ENCODE measurements around the gene GUCY2F. TPM values are rescaled to one million over a fixed set of nuclear protein-coding genes. Genes with fewer than 3 reads are reported as not detected.

Gene GUCY2F
- total RNA-seq, 1 experiment from 2014 or later, result not detected

DNA sequence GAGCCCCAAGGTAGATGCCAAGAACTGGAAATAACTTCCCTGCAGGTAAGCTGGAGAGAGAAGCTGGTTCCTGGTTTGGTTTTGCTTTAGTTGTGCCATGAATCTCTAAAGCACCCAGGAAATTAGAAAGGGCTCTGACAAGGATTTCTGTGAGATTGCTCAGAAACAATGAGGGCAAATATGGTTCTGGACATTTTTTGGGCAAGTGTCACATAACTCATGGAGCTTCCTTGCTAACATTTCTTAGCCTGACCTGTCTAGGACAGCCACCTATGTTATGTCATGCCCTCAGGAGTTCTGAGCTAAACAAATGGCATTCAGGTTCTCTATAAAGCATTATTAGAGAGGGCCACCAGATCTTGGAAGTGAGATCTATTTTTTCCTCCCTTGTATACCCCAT, 131.8 kb downstream of the GUCY2F start:
- no peak overlapping the region for H3K4me3 ChIP-seq (replicated peaks in 1 of 2; ENCODE audit: low read depth in 1 of 2, low read length in 2 of 2)
- intact Hi-C loops (cut with micrococcal nuclease), result no loop called here
- no peaks in the 10 kb centered on the region for H3K36me3 ChIP-seq (ENCODE audit: control insufficient read depth in 1 of 2, insufficient read depth in 2 of 2, low read length in 2 of 2)
- no peaks in the 10 kb centered on the region for H3K27me3 ChIP-seq (ENCODE audit: insufficient read depth, low read length)
- TF ChIP-seq, protein P1, sequence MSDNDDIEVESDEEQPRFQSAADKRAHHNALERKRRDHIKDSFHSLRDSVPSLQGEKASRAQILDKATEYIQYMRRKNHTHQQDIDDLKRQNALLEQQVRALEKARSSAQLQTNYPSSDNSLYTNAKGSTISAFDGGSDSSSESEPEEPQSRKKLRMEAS (IDR thresholded peaks at IDR 0.05), result no peak
- TF ChIP-seq CBX3 (IDR thresholded peaks at IDR 0.05; ENCODE audit: low read depth) (no peak), EZH2 (IDR thresholded peaks at IDR 0.05) (no peak), ZBTB33 (IDR thresholded peaks at IDR 0.05; ENCODE audit: extremely low read depth, insufficient replicate concordance, low read length) (no peak), SP1 (IDR thresholded peaks at IDR 0.05; ENCODE audit: low read depth) (no peak), POLR2AphosphoS5 (IDR thresholded peaks at IDR 0.05; ENCODE audit: low read depth, low read length) (no peak), YY1 (IDR thresholded peaks at IDR 0.05; ENCODE audit: extremely low read depth, insufficient replicate concordance, low read depth, low read length) (no peak), FOSL1 (IDR thresholded peaks at IDR 0.05; ENCODE audit: low read depth) (no peak), EGR1 (IDR thresholded peaks at IDR 0.05; ENCODE audit: low read depth) (no peak), ZNF274 (IDR thresholded peaks at IDR 0.05; ENCODE audit: low read depth, low read length) (no peak)
- H3K9me2 ChIP-seq (ENCODE audit: insufficient read depth), result no peaks in the 10 kb centered on the region
- BruUV-seq (replicated peaks), result no TSS peak
- CTCF ChIA-PET, result no interaction called here
- no peak overlapping the region for H3K4me2 ChIP-seq (ENCODE audit: low read length)
- no peaks in the 10 kb centered on the region for H3K79me2 ChIP-seq (ENCODE audit: insufficient read depth, low read length)
- no peaks in the 10 kb centered on the region for H4K20me1 ChIP-seq (ENCODE audit: insufficient read depth)
- H3K4me1 ChIP-seq (ENCODE audit: control insufficient read depth in 1 of 2, insufficient read depth in 2 of 2, low read length in 2 of 2), result peaks cover 4 to 13% of the 10 kb centered on the region in 2 experiments; a peak in 3 of 4 replicates
- H3K9me3 ChIP-seq (ENCODE audit: control insufficient read depth in 1 of 2, insufficient read depth in 1 of 2, low read depth in 1 of 2, low read length in 2 of 2), result no peaks in the 10 kb centered on the region
- POLR2A ChIA-PET, result no interaction called here
- RAD21 ChIA-PET (ENCODE audit: low non-redundant PET in 1 of 2, low total read pairs in 2 of 2, uncharacterized antibody in 2 of 2, unreplicated experiment in 2 of 2), result no interaction called here
- H3K9ac ChIP-seq (ENCODE audit: low read length), result no peak overlapping the region
- H3K27ac ChIP-seq (ENCODE audit: low read depth, low read length), result no peak overlapping the region
- H2AFZ ChIP-seq (ENCODE audit: low read depth, low read length, poor library complexity, severe bottlenecking), result no peak overlapping the region
- no peak for DNase-seq (ENCODE audit: low read depth, low spot score)
- no peak for ATAC-seq
